ENCODE measurements around the gene LTK. TPM values are rescaled to one million over a fixed set of nuclear protein-coding genes. Genes with fewer than 3 reads are reported as not detected.

The LTK gene
- total RNA-seq, 2 donors from 2014 or later = 0.44 to 0.57 TPM

DNA sequence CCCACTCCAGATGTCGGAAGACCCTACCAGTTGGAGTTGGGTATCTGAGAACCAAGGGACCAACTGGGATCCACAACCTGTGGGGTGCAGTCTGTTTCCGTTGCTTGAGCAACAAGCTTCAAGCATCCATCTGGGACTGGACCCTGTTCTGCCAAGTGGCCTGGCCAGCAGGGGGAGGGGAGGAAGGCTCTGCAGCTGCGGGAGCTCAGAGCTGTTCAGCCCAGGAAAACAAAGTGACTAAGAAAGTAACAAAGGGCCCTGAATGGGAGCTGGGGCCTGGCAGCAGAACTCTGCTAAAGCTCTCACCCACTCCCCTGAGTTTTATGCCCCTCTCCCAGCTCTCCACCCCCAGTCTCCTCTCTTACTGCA is 48.1 kb upstream of the LTK start:
- Histone ChIP-seq H3K36me3 (ENCODE audit: control insufficient read depth, insufficient read depth, low read length) (peaks cover 53% of the 10 kb centered on the region), H3K9ac (ENCODE audit: extremely low read depth, low read length, poor library complexity, severe bottlenecking) (peak overlapping the region; percentile 42), H3K27ac (ENCODE audit: low read depth, low read length) (peak overlapping the region; percentile 56), H3K9me3 (ENCODE audit: control insufficient read depth, low read length) (no peaks in the 10 kb centered on the region), H3K4me1 (ENCODE audit: control insufficient read depth, insufficient read depth, low read length) (peaks cover 41% of the 10 kb centered on the region), H3K27me3 (ENCODE audit: control insufficient read depth, insufficient read depth, low read length, poor library complexity, severe bottlenecking) (no peaks in the 10 kb centered on the region), H3K4me3 (ENCODE audit: low read length) (peak overlapping the region; percentile 69)
- Mint-ChIP-seq H3K9me3 (no peaks in the 10 kb centered on the region), H3K4me3 (peak overlapping the region; percentile 93), H3K27ac (peak overlapping the region; percentile 90), H3K4me1 (peaks cover 68% of the 10 kb centered on the region), H3K27me3 (ENCODE audit: insufficient read depth) (no peaks in the 10 kb centered on the region), H3K36me3 (ENCODE audit: low read depth) (peaks cover 40% of the 10 kb centered on the region)
- DNase-seq = peak; percentile 85
- TF ChIP-seq, protein P1, sequence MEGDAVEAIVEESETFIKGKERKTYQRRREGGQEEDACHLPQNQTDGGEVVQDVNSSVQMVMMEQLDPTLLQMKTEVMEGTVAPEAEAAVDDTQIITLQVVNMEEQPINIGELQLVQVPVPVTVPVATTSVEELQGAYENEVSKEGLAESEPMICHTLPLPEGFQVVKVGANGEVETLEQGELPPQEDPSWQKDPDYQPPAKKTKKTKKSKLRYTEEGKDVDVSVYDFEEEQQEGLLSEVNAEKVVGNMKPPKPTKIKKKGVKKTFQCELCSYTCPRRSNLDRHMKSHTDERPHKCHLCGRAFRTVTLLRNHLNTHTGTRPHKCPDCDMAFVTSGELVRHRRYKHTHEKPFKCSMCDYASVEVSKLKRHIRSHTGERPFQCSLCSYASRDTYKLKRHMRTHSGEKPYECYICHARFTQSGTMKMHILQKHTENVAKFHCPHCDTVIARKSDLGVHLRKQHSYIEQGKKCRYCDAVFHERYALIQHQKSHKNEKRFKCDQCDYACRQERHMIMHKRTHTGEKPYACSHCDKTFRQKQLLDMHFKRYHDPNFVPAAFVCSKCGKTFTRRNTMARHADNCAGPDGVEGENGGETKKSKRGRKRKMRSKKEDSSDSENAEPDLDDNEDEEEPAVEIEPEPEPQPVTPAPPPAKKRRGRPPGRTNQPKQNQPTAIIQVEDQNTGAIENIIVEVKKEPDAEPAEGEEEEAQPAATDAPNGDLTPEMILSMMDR (conservative IDR thresholded peaks at IDR 0.05) = peak; percentile 59
- WGBS, 2 experiments (ENCODE audit: insufficient coverage in 1 of 2, insufficient read length in 1 of 2) = 61 to 70% methylated on average over 2 to 3 of the region's 3 CpGs

DNA sequence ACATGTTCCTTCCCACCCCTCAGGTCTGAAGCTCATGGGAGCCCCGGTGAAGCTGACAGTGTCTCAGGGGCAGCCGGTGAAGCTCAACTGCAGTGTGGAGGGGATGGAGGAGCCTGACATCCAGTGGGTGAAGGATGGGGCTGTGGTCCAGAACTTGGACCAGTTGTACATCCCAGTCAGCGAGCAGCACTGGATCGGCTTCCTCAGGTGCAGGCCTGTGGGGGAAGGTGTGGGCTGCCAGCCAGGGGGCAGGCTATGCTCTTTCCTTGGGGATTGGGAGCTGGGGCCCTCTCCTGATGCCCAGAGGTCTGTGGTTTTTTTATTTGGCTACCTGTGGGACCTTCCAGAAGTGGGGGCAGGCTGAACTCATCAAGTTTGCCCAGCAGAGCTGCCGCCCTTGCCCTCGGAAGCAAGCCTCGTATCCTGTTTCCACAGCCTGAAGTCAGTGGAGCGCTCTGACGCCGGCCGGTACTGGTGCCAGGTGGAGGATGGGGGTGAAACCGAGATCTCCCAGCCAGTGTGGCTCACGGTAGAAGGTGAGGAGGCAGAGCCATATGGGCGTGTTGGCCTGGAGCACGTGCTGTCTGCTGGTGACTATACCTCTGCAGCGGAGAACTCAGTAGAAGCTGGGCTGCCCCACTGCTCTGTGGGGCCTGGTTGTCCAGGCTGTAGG is 47.6 kb upstream of the LTK start:
- Mint-ChIP-seq H3K36me3 (ENCODE audit: low read depth) (peaks cover 35% of the 10 kb centered on the region), H3K4me3 (peak overlapping the region; percentile 93), H3K27me3 (ENCODE audit: insufficient read depth) (no peaks in the 10 kb centered on the region), H3K27ac (peak overlapping the region; percentile 90), H3K4me1 (peaks cover 63% of the 10 kb centered on the region), H3K9me3 (no peaks in the 10 kb centered on the region)
- 84 to 89% methylated on average over 8 to 16 of the region's 16 CpGs for WGBS, 2 experiments (ENCODE audit: insufficient coverage in 1 of 2, insufficient read length in 1 of 2)
- H3K27me3 ChIP-seq (ENCODE audit: control insufficient read depth, insufficient read depth, low read length, poor library complexity, severe bottlenecking) = no peaks in the 10 kb centered on the region
- H3K36me3 ChIP-seq (ENCODE audit: control insufficient read depth, insufficient read depth, low read length) = peaks cover 48% of the 10 kb centered on the region
- H3K27ac ChIP-seq (ENCODE audit: low read depth, low read length) = no peak overlapping the region
- TF ChIP-seq, protein P1 (conservative IDR thresholded peaks at IDR 0.05) = no peak
- peaks cover 41% of the 10 kb centered on the region for H3K4me1 ChIP-seq (ENCODE audit: control insufficient read depth, insufficient read depth, low read length)
- DNase-seq = no peak
- no peaks in the 10 kb centered on the region for H3K9me3 ChIP-seq (ENCODE audit: control insufficient read depth, low read length)
- H3K4me3 ChIP-seq (ENCODE audit: low read length) = peak overlapping the region; percentile 94
- H3K9ac ChIP-seq (ENCODE audit: extremely low read depth, low read length, poor library complexity, severe bottlenecking) = no peak overlapping the region

DNA sequence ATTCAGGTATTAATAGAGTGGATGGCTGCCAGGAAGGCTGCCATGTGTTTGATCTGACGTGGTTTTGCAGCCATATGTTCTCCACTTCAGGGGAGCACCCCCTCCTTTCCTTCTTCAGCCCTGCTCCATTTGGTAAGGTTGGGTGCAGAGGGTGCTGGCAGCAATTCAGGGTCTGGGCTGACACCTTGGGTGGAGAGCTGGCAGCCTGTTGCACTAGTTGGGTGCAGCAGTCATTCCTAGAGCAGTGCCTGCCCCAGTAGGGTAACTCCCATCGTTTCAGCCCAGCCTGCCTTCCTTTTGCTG is 46.9 kb upstream of the LTK start:
- H3K4me3 ChIP-seq (ENCODE audit: low read length) = peak overlapping the region; percentile 94
- TF ChIP-seq, protein P1 (conservative IDR thresholded peaks at IDR 0.05) = no peak
- Mint-ChIP-seq H3K9me3 (no peaks in the 10 kb centered on the region), H3K27me3 (ENCODE audit: insufficient read depth) (peaks cover 2% of the 10 kb centered on the region), H3K36me3 (ENCODE audit: low read depth) (peaks cover 32% of the 10 kb centered on the region), H3K4me3 (peak overlapping the region; percentile 93), H3K4me1 (peaks cover 68% of the 10 kb centered on the region), H3K27ac (peak overlapping the region; percentile 28)
- peaks cover 42% of the 10 kb centered on the region for H3K36me3 ChIP-seq (ENCODE audit: control insufficient read depth, insufficient read depth, low read length)
- H3K9me3 ChIP-seq (ENCODE audit: control insufficient read depth, low read length) = no peaks in the 10 kb centered on the region
- DNase-seq = no peak
- H3K27ac ChIP-seq (ENCODE audit: low read depth, low read length) = no peak overlapping the region
- H3K27me3 ChIP-seq (ENCODE audit: control insufficient read depth, insufficient read depth, low read length, poor library complexity, severe bottlenecking) = no peaks in the 10 kb centered on the region
- H3K4me1 ChIP-seq (ENCODE audit: control insufficient read depth, insufficient read depth, low read length) = peaks cover 41% of the 10 kb centered on the region
- peak overlapping the region; percentile 72 for H3K9ac ChIP-seq (ENCODE audit: extremely low read depth, low read length, poor library complexity, severe bottlenecking)
- 77 to 80% methylated on average over 1 to 2 of the region's 2 CpGs for WGBS, 2 experiments (ENCODE audit: insufficient coverage in 1 of 2, insufficient read length in 1 of 2)
